Esophagus squamous epithelium (tissue), 4 donors: Measurements from ENCODE around the gene NLRC5.

Source experiments
- POLR2A ChIP-seq, 4 donors: fragments of 450-650 bp; IDR thresholded peaks; one replicate each; pipeline ENCODE4 v1.6.1; 2017; ENCODE audit warnings: antibody characterized with exemption in 4 of 4, mild to moderate bottlenecking in 4 of 4, moderate library complexity in 3 of 4
- TF ChIP-seq, protein P1 (sequence below), 6 experiments: fragments of 450-650 bp in 4 of 6; fragments of 200-600 bp in 2 of 6; sonication (generic) in 2 of 6; IDR thresholded peaks; one replicate each; pipeline ENCODE4 v1.5.1; 2016 to 2019; ENCODE audit warnings: antibody characterized with exemption in 6 of 6, mild to moderate bottlenecking in 4 of 6, moderate library complexity in 4 of 6

DNA sequence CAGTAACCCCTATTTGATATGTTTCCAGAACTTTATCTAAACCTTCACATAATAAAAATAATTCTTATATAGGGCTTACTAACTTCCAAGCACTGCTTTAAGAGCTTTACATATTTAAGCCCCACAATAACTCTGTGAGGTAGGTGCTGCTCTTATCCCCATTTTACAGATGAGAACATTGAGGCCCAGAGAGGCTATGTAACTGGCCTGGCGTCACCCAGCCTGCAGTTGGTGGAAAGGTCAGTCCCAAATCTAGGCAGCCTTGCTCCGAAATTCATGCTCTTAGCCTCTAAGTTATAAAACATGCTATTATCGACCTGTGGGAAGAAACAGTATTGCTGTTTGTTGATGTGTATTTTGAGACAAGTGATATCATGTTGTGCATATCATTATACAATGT is 9.0 kb downstream of the NLRC5 start:
- no peak for TF ChIP-seq POLR2A (IDR thresholded peaks at IDR 0.05)
- TF ChIP-seq, protein P1, sequence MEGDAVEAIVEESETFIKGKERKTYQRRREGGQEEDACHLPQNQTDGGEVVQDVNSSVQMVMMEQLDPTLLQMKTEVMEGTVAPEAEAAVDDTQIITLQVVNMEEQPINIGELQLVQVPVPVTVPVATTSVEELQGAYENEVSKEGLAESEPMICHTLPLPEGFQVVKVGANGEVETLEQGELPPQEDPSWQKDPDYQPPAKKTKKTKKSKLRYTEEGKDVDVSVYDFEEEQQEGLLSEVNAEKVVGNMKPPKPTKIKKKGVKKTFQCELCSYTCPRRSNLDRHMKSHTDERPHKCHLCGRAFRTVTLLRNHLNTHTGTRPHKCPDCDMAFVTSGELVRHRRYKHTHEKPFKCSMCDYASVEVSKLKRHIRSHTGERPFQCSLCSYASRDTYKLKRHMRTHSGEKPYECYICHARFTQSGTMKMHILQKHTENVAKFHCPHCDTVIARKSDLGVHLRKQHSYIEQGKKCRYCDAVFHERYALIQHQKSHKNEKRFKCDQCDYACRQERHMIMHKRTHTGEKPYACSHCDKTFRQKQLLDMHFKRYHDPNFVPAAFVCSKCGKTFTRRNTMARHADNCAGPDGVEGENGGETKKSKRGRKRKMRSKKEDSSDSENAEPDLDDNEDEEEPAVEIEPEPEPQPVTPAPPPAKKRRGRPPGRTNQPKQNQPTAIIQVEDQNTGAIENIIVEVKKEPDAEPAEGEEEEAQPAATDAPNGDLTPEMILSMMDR (IDR thresholded peaks at IDR 0.05): no peak
